HUES48 (cell line): Measurements from ENCODE around the gene PLGLB2.
"Not testable (repeated sequence)": the region's sequence is repeated elsewhere in the genome, so short reads cannot be mapped to it uniquely, and the experiment has no call there.

ENCODE experiments used
- H3K27ac ChIP-seq: one replicate; pipeline ENCODE4 v1.7.0; 2013; ENCODE audit warnings: low read depth, low read length, inconsistent platforms
- H3K27me3 ChIP-seq: 2 replicates; pipeline ENCODE4 v1.6.1; 2013; ENCODE audit warnings: mild to moderate bottlenecking, low read length; ENCODE audit not compliant: control insufficient read depth, insufficient read depth
- H3K36me3 ChIP-seq: 2 replicates; pipeline ENCODE4 v1.6.1; 2013; ENCODE audit warnings: low read length; ENCODE audit not compliant: control insufficient read depth, insufficient read depth
- H3K4me1 ChIP-seq: 2 replicates; pipeline ENCODE4 v1.6.1; 2013; ENCODE audit warnings: mild to moderate bottlenecking, low read length; ENCODE audit not compliant: control insufficient read depth, insufficient read depth
- H3K4me3 ChIP-seq: 2 replicates; pipeline ENCODE4 v1.5.1; 2013; ENCODE audit warnings: mild to moderate bottlenecking, low read depth, low read length
- H3K9ac ChIP-seq: 2 replicates; pipeline ENCODE4 v1.6.1; 2013; ENCODE audit warnings: mild to moderate bottlenecking, low read depth, low read length, moderate library complexity
- H3K9me3 ChIP-seq: 2 replicates; pipeline ENCODE4 v1.6.1; 2013; ENCODE audit warnings: low read length; ENCODE audit not compliant: control insufficient read depth, insufficient read depth

Gene PLGLB2

DNA sequence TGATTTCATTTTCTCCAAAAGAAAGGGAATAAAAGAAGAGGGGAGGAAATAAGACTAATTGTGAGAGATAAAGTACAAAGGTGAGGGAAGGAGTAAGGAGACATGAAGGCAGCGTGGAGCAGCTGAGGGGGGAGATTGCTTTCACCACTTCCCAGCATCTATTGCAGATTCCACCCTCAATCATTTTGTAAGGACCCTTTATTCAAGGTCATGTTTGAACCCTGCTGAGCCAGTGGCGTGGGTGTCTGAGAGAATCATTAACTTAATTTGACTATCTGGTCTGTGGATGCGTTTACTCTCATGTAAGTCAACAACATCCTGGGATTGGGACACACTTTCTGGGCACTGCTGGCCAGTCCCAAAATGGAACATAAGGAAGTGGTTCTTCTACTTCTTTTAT, at the start of gene PLGLB2:
Gene PLGLB2, plus strand, starts transcription at position 297 of the 400 bp plus-strand sequence. Its CDS starts 67 bp downstream, at position 364.
- H3K4me3 ChIP-seq, H3K9me3 ChIP-seq, H3K4me1 ChIP-seq, H3K27me3 ChIP-seq, H3K36me3 ChIP-seq, H3K9ac ChIP-seq, H3K27ac ChIP-seq: not testable (repeated sequence)

DNA sequence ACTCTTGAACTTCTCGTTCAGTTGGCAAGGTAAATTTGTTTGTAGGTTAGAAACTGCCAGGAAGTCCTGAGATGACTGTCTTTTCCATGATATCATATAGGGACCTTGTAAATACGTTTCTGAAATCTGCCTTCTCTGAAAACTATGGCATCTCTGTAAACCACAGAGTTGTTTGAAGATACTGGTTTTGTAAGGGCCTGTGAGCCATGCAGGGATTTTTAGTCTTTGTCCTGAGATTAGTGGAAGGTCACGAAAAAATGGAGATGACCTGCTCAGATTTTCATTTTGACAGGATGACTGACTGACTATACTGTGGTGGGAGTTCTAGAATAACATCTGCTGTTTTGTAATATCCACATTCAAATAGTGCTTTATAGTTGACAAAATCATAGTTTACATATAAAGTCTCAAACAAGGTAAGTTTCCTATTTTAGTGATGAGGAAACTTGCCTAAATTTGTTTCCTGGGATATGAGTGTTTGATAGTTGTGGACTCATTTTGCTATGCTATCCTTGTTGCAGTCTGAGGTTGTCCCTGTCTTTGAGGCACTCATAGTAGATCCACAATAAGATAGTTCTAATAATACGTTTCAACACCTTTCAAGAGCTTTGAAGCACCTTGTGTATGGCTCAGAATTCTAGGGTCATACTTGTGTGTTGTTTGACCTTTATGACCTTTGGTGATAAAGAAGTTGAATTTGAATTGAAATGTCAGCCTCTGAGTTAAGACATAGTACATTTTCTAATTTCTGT, 43.1 kb upstream of the PLGLB2 start:
- not testable (repeated sequence) for H3K9ac ChIP-seq, H3K4me3 ChIP-seq, H3K4me1 ChIP-seq, H3K27ac ChIP-seq, H3K9me3 ChIP-seq, H3K27me3 ChIP-seq, H3K36me3 ChIP-seq

DNA sequence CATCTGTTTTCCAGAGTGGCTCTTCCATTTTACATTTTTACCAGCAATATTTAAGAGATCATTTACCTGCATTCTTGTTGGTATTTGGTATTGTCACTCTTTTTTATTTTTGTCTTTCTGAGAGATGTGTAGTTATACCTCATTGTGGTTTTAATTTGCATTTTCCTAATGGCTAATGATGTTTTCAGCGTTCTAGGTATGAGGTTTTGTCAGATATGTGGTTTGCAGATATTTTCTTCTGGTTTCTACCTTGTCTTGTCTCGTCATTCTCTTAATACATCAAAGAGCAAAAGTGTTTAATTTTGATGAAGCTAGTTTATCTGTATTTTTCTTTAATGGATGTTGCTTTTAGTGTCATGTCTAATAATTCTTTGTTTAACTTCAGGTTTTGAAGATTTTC, 39.5 kb upstream of the PLGLB2 start:
- H3K27ac ChIP-seq, H3K4me1 ChIP-seq, H3K9me3 ChIP-seq, H3K9ac ChIP-seq, H3K4me3 ChIP-seq, H3K36me3 ChIP-seq, H3K27me3 ChIP-seq: not testable (repeated sequence)

GRCh38 chr2:87727940-87728599, 19.8 kb upstream of the PLGLB2 start:
- H3K4me1 ChIP-seq, H3K9ac ChIP-seq, H3K9me3 ChIP-seq, H3K4me3 ChIP-seq, H3K36me3 ChIP-seq, H3K27ac ChIP-seq, H3K27me3 ChIP-seq: not testable (repeated sequence)

GRCh38 chr2:87740928-87741327, 7.0 kb upstream of the PLGLB2 start:
- not testable (repeated sequence) for H3K9me3 ChIP-seq, H3K9ac ChIP-seq, H3K27me3 ChIP-seq, H3K36me3 ChIP-seq, H3K4me3 ChIP-seq, H3K27ac ChIP-seq, H3K4me1 ChIP-seq

GRCh38 chr2:87742393-87743108, 5.3 kb upstream of the PLGLB2 start:
- H3K27ac ChIP-seq, H3K27me3 ChIP-seq, H3K36me3 ChIP-seq, H3K9ac ChIP-seq, H3K4me3 ChIP-seq, H3K9me3 ChIP-seq, H3K4me1 ChIP-seq: not testable (repeated sequence)

DNA sequence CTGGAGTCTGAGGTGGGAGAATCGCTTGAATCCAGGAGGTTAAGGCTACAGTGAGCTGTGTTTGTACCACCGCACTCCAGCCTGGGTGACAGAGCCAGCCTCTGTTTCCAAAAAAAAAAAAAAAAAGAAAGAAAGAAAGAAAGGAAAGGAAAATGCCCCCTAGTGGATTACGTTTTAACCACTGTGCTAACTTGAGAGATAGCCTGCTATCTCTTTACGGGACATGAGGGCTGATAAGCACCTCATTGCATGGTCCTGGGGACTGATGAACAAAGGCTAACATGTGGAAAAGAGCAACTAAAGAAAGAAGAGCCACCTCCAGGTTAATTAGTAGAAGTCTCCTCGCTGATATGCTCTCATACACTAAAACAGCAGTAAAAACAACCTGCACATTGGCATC, 4.2 kb upstream of the PLGLB2 start:
- not testable (repeated sequence) for H3K27me3 ChIP-seq, H3K9ac ChIP-seq, H3K27ac ChIP-seq, H3K4me3 ChIP-seq, H3K9me3 ChIP-seq, H3K4me1 ChIP-seq, H3K36me3 ChIP-seq

DNA sequence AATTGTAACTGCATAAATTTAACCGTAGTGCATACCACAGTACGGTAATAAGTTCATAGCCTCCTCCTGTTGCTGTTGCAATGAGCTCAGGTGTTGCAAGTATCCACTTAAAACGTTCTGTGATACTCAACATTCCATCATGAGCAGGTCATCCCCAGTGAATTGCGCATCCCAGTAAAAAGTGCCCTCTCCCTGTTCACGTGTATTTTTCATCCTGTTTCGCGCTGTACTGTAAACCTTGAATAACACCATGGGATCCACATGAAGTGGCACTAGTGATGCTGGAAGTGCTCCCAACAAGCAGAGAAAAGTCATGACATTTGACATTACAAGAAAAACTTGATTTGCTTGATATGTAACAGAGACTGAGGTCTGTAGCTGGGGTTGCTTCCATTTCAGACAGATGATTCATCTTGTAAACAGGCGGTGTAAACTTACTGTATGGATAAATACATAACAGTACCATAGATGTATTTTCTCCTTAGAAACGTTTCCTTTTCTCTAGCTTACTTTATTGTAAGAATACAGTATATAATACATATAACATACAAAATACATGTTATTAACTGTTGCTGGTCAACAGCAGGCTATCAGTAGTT, 2.4 kb upstream of the PLGLB2 start:
- H3K9me3 ChIP-seq, H3K27ac ChIP-seq, H3K36me3 ChIP-seq, H3K4me3 ChIP-seq, H3K4me1 ChIP-seq, H3K9ac ChIP-seq, H3K27me3 ChIP-seq: not testable (repeated sequence)

- H3K27ac ChIP-seq, H3K4me3 ChIP-seq, H3K4me1 ChIP-seq, H3K9ac ChIP-seq, H3K9me3 ChIP-seq, H3K36me3 ChIP-seq, H3K27me3 ChIP-seq: not testable (repeated sequence)
Measured at GRCh38 chr2:87748524-87748923, 637 bp downstream of the PLGLB2 start.

- H3K27ac ChIP-seq, H3K9ac ChIP-seq, H3K9me3 ChIP-seq, H3K36me3 ChIP-seq, H3K4me1 ChIP-seq, H3K27me3 ChIP-seq, H3K4me3 ChIP-seq: not testable (repeated sequence)
Measured at GRCh38 chr2:87750560-87750959, 2.7 kb downstream of the PLGLB2 start.

GRCh38 chr2:87754759-87755158, 6.9 kb downstream of the PLGLB2 start:
- not testable (repeated sequence) for H3K27me3 ChIP-seq, H3K4me3 ChIP-seq, H3K9me3 ChIP-seq, H3K9ac ChIP-seq, H3K27ac ChIP-seq, H3K36me3 ChIP-seq, H3K4me1 ChIP-seq
